LNCAP (cell line): ENCODE measurements around the gene ELOVL7.

Source experiments
- TF ChIP-seq, protein P1 (sequence below): fragments of 450-650 bp; IDR thresholded peaks from 2 replicates; pipeline ENCODE4 v1.5.1; 2017; ENCODE audit warnings: mild to moderate bottlenecking

ELOVL7 gene

DNA sequence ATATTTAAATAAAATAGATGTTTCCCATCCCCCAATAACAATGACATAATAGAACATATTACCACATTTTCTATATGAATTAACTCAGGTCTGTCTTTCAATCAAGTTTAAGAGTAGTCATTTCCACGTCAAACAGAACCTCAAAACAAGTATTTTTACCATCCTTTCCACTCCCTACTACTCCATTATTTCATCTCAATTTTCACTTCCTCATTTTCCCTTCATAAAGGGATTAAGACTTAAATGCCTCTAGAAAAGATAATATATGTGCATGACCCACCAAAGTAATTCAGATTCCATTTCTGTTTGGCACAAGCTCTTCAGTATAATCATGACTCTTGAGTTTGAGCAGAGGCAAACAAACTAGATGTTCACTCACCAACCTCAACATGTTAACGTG, 40.4 kb downstream of the ELOVL7 start:
- TF ChIP-seq, protein P1, sequence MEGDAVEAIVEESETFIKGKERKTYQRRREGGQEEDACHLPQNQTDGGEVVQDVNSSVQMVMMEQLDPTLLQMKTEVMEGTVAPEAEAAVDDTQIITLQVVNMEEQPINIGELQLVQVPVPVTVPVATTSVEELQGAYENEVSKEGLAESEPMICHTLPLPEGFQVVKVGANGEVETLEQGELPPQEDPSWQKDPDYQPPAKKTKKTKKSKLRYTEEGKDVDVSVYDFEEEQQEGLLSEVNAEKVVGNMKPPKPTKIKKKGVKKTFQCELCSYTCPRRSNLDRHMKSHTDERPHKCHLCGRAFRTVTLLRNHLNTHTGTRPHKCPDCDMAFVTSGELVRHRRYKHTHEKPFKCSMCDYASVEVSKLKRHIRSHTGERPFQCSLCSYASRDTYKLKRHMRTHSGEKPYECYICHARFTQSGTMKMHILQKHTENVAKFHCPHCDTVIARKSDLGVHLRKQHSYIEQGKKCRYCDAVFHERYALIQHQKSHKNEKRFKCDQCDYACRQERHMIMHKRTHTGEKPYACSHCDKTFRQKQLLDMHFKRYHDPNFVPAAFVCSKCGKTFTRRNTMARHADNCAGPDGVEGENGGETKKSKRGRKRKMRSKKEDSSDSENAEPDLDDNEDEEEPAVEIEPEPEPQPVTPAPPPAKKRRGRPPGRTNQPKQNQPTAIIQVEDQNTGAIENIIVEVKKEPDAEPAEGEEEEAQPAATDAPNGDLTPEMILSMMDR, result no peak

DNA sequence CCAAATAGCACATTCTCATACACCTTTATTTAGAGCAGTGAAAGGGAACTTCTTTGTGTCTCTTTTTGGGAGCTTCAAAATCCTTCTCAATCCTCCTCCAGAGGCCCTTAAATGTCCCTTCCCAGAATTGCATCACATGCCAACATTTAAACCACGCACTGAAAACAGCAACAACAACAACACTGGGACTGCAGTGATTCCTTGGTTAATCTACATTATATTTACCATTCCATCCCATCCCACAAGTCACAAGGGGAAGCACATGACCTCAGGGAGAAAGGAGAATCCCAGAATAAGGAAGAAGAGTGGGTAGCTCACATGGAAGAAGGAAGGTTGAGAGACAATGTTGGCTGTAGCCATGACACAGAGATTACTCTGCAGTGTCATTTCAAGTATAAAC, 41.1 kb downstream of the ELOVL7 start:
- TF ChIP-seq, protein P1, result no peak

DNA sequence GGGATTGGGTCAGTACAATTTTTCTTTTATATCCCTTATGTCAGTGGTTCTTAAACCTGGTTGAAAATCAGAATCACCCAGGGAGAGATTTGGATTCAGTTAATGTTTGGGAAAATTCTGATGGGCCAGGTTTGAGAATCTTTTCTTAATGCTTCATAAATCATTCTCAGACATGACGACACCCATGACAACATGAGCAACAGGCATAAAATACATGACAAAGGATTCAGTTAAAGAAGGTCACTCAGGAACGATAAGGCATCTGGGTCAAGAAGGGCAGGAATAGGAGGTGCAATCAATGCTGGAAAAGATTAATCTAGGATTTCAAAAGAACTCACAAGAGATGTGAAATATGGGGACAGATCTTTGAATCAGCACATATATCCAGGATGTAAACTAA, 41.8 kb downstream of the ELOVL7 start:
- TF ChIP-seq, protein P1, result no peak

DNA sequence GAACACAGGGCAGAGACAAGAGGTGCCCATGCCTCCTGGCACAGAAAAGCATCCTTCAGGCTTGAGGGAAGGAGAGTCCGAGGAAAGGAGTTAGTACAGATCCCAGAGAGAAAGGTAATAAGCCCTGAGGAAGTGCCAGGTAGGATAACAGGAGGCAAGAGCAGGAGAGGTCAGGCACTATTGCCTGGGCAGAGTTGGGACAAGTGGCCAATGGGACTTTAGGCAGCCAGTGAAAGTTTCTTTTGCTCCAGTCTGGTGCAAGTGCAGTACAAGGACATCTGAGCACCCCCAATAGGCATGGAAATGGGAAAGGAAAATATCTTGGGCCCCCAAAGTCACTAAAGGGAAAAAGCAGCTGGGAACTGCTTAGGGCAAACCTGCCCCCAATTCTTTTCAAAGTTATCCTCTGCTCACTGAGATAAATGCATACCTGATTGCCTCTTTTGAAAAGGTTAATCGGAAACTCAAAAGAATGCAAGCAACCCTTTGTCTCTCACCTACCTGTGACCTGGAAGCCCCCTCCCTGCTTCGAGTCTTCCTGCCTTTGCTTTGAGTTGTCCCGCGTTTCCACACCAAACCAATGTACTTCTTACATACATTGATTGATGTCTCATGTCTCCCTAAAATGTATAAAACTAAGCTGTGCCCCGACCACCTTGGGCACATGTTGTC, 46.5 kb downstream of the ELOVL7 start:
- TF ChIP-seq, protein P1, result no peak

DNA sequence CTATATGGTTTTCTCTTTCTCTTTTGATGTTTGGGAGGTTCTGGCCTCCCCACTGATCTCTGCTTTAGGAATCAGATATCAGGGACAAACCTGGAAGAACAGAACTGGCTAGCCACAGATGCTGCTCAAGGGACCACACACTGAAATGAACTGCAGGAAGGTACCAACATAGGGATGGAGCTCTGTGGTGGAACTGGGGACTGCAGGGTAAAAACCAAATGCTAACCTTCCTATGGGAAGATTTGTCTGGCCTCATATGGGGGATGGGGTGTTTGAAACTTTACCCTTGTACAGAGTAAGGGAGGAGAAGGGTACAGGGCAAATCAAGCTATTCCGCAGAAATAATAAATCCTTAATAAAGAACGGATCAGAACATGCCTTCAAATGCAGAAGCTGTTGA, 49.4 kb downstream of the ELOVL7 start:
- TF ChIP-seq, protein P1, result no peak

DNA sequence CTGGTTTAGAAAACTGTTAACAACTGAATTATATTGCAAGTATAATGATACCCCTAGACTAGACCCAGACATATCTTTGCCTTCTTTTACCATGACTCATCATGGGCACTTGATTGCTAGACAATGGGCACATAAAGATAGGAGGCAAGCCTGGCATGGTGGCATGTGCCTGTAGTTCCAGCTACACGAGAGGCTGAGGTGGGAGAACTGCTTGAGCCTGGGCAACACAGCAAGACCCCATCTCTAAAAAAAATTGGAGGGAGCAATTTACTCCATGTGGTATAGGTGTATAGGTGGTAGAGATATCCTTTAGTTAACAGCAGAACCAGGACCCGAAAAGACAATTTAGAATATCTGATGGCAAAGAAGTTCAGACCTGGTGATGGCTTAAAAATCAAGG, 51.6 kb downstream of the ELOVL7 start:
- TF ChIP-seq, protein P1, result no peak

DNA sequence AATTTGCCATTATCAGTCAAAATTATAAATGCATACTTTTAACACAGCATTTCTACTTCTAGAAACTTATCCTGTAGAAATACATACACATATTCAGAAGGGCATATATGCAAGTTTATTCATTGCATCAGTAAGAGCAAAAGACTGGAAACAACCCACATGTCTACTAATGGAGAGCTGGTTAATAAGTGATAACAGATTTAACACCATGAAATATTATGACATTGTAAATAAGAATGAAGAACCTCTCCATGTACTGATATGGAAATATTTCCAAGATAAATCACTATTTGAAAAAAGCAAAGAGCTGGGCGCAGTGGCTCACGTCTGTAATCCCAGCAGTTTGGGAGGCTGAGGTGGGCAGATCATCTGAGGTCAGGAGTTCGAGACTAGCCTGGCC, 54.5 kb downstream of the ELOVL7 start:
- TF ChIP-seq, protein P1, result no peak

DNA sequence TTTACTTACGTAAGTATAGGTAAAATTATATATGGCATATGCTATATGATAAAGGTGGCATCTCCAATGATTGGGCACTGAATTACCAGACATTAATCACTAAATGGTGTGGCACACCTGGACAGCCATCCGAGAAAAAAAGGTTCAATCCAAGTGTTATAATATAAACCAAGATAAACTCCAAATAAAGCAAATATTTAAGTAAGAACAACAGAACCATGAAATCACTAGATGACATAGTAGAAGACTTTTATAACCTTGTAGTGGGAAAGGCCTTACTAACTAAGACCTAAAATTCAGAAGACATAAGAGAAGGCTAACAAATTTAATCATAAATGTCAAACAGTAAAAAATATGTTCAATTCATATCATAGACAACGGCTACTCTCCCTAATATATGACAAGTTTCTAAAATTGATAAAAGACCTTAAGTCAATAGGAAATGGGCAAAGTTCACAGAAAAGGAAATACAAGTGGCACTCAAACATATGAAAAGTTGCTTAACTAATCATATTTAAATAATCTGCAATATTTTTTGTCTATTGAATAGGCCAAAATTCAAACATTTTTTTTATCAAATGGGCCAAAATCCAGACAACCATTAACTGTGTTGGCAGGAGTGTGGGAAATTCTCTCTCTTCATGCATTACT, 55.1 kb downstream of the ELOVL7 start:
- TF ChIP-seq, protein P1, result no peak
